Cardiac muscle cell (in vitro differentiated cells and primary cell): ENCODE data around the gene HSPB8. TPM values are rescaled to one million over a fixed set of nuclear protein-coding genes. Genes with fewer than 3 reads are reported as not detected.

Source experiments
- DNase-seq, 2 donors: peaks; one replicate each; pipeline versions ENCODE4 v3.0.0 to v3.0.0-alpha.2; 2010 to 2017; ENCODE audit warnings: low read depth in 1 of 2, low spot score in 1 of 2
- H3K27ac ChIP-seq: fragments of 200-600 bp; sonication (generic); 2 replicates; pipeline ENCODE4 v1.5.1; 2016
- H3K27me3 ChIP-seq: fragments of 200-600 bp; sonication (generic); 2 replicates; pipeline ENCODE4 v1.6.0; 2016; ENCODE audit warnings: control low read depth
- H3K36me3 ChIP-seq: fragments of 200-600 bp; sonication (generic); 2 replicates; pipeline ENCODE4 v1.5.1; 2016; ENCODE audit warnings: control low read depth
- H3K4me1 ChIP-seq: fragments of 200-600 bp; sonication (generic); 2 replicates; pipeline ENCODE4 v1.8.1; 2017; ENCODE audit warnings: low read depth, mild to moderate bottlenecking, mixed run types
- H3K4me3 ChIP-seq: fragments of 200-600 bp; sonication (generic); 2 replicates; pipeline ENCODE4 v1.5.1; 2016; ENCODE audit warnings: mild to moderate bottlenecking
- H3K9me3 ChIP-seq: fragments of 200-600 bp; sonication (generic); 2 replicates; pipeline ENCODE4 v1.5.1; 2017; ENCODE audit warnings: low read depth, mild to moderate bottlenecking, control low read depth
- CTCF ChIP-seq: IDR thresholded peaks from 2 replicates; pipeline ENCODE4 v1.5.1; 2012; ENCODE audit warnings: low read depth, mild to moderate bottlenecking, low read length
- polyA plus RNA-seq: library from polyadenylated mRNA; unstranded; fragments of >200 nt; fragmentation: Nextera tagmentation; extraction: Ambion mirVana; gene quantifications from 2 replicates; pipeline ENCODE4 v1.2.1, GENCODE V29; 2016
- total RNA-seq: library from RNA; depleted of rRNA; stranded (reverse); fragments of >200 nt; gene quantifications from 2 replicates; pipeline ENCODE4 v1.2.3, GENCODE V29; 2016

Gene HSPB8
- total and polyA plus RNA-seq, 2 experiments from 2014 or later, result 93.5 to 99.2 TPM

GRCh38 chr12:119183942-119184695, 5.4 kb downstream of the HSPB8 start:
- H3K4me3 ChIP-seq, result no peak overlapping the region
- DNase-seq, result no peak
- peaks cover 30% of the 10 kb centered on the region for H3K4me1 ChIP-seq
- H3K9me3 ChIP-seq, result no peaks in the 10 kb centered on the region
- H3K36me3 ChIP-seq, result peaks cover 8% of the 10 kb centered on the region
- no peaks in the 10 kb centered on the region for H3K27me3 ChIP-seq
- H3K27ac ChIP-seq, result peak overlapping the region; percentile 6
- no peak for TF ChIP-seq CTCF

- Histone ChIP-seq H3K4me3 (no peak overlapping the region), H3K4me1 (no peaks in the 10 kb centered on the region), H3K36me3 (peaks cover 11% of the 10 kb centered on the region), H3K9me3 (no peaks in the 10 kb centered on the region), H3K27ac (no peak overlapping the region), H3K27me3 (no peaks in the 10 kb centered on the region)
- TF ChIP-seq CTCF, result no peak
- DNase-seq, result no peak
These were observed 16.5 kb downstream of the HSPB8 start for GRCh38 chr12:119195256-119195655.

GRCh38 chr12:119198440-119198839, 19.7 kb downstream of the HSPB8 start:
- Histone ChIP-seq H3K27ac (no peak overlapping the region), H3K4me3 (no peak overlapping the region), H3K27me3 (no peaks in the 10 kb centered on the region), H3K4me1 (no peaks in the 10 kb centered on the region), H3K9me3 (no peaks in the 10 kb centered on the region), H3K36me3 (peaks cover 5% of the 10 kb centered on the region)
- no peak for DNase-seq
- no peak for TF ChIP-seq CTCF

- Histone ChIP-seq H3K4me1 (peaks cover 13% of the 10 kb centered on the region), H3K27me3 (no peaks in the 10 kb centered on the region), H3K27ac (no peak overlapping the region), H3K9me3 (no peaks in the 10 kb centered on the region), H3K4me3 (no peak overlapping the region), H3K36me3 (no peaks in the 10 kb centered on the region)
- DNase-seq, result no peak
- no peak for TF ChIP-seq CTCF
These were observed 21.9 kb downstream of the HSPB8 start for GRCh38 chr12:119200601-119201000.

GRCh38 chr12:119201789-119202543, 23.2 kb downstream of the HSPB8 start:
- Histone ChIP-seq H3K4me1 (peaks cover 13% of the 10 kb centered on the region), H3K36me3 (no peaks in the 10 kb centered on the region), H3K27me3 (no peaks in the 10 kb centered on the region), H3K4me3 (no peak overlapping the region), H3K27ac (no peak overlapping the region), H3K9me3 (no peaks in the 10 kb centered on the region)
- no peak for TF ChIP-seq CTCF
- no peak for DNase-seq
